ENCODE measurements around the gene LHX8.

GRCh38 chr1:75100481-75101092 lies 33.6 kb upstream of the LHX8 start:
- TF ChIP-seq BHLHE40 (IDR thresholded peaks at IDR 0.05; ENCODE audit: borderline replicate concordance) = no peak
- TF ChIP-seq NFRKB (IDR thresholded peaks at IDR 0.05) = no peak
- TF ChIP-seq SUZ12 (IDR thresholded peaks at IDR 0.05) = no peak
- no peak for TF ChIP-seq TARDBP (IDR thresholded peaks at IDR 0.05)
- TF ChIP-seq HDGF (IDR thresholded peaks at IDR 0.05; ENCODE audit: borderline replicate concordance) = no peak
- TF ChIP-seq FOXM1 (IDR thresholded peaks at IDR 0.05; ENCODE audit: borderline replicate concordance) = no peak
- TF ChIP-seq FOXA1 (IDR thresholded peaks at IDR 0.05) = no peak
- no peak for TF ChIP-seq SP1 (IDR thresholded peaks at IDR 0.05)
- TF ChIP-seq, protein P1, sequence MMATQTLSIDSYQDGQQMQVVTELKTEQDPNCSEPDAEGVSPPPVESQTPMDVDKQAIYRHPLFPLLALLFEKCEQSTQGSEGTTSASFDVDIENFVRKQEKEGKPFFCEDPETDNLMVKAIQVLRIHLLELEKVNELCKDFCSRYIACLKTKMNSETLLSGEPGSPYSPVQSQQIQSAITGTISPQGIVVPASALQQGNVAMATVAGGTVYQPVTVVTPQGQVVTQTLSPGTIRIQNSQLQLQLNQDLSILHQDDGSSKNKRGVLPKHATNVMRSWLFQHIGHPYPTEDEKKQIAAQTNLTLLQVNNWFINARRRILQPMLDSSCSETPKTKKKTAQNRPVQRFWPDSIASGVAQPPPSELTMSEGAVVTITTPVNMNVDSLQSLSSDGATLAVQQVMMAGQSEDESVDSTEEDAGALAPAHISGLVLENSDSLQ (IDR thresholded peaks at IDR 0.05) = no peak
